ENCODE measurements around the gene ZNF492. TPM values are rescaled to one million over a fixed set of nuclear protein-coding genes. Genes with fewer than 3 reads are reported as not detected.

Gene ZNF492
- total and polyA plus RNA-seq, 2 donors (not counting 3 experiments of a cell fraction or from before 2014, with no cell fraction given), result not detected

DNA sequence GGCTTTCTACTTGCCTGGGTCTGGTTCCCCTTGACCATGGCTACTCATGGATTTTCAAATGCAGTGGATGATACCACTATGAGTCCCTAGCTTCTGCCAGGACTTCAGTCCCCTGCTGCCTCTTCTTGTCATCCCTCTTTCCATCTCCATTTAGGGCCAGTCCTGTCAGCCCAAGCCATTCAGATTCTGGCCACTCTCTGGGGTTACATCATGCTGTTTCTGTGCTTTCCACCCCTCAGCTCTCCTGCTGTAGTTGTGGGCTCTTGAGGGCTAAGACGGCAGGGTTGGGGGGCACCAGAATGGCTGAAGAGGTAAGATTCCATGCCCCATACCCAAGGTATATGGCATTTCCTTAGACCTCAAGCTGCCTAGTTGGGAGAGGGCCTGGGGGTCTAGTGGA is 13.2 kb upstream of the ZNF492 start:
- no peak for DNase-seq (ENCODE audit: low read depth, low spot score)
- ChIA-PET POLR2A (no interaction called here), CTCF (no interaction called here)
- no peaks in the 10 kb centered on the region for H3K79me2 ChIP-seq (ENCODE audit: control insufficient read depth, insufficient read depth, low read length)
- H3K4me2 ChIP-seq (ENCODE audit: insufficient read depth, low read length), result no peak overlapping the region
- H4K20me1 ChIP-seq (replicated peaks; ENCODE audit: control insufficient read depth, extremely low read depth, insufficient read depth, low read length), result no peaks in the 10 kb centered on the region
- H3K27ac ChIP-seq (ENCODE audit: insufficient read depth, low read depth, low read length), result no peak overlapping the region
- peaks cover 8% of the 10 kb centered on the region for H3K9me3 ChIP-seq (replicated peaks; ENCODE audit: control insufficient read depth, insufficient read depth, low read length)
- H3K9ac ChIP-seq (replicated peaks; ENCODE audit: extremely low read depth, insufficient read depth, low read length), result no peak overlapping the region
- BruUV-seq (replicated peaks), result no TSS peak
- dilution Hi-C loops (cut with MboI; ENCODE audit: extremely low pct_ligation_motif_present, low sequenced_read_pairs), result no loop called here
- H3K9me1 ChIP-seq (replicated peaks; ENCODE audit: control insufficient read depth, extremely low read depth, insufficient read depth, low read length), result no peaks in the 10 kb centered on the region
- no peak for FAIRE-seq
- H3K4me1 ChIP-seq (ENCODE audit: control insufficient read depth, extremely low read depth, insufficient read depth, low read length), result no peaks in the 10 kb centered on the region
- H3K27me3 ChIP-seq (ENCODE audit: control insufficient read depth in 2 of 2, insufficient read depth in 2 of 2, low read length in 2 of 2), result no peaks in the 10 kb centered on the region
- no peak overlapping the region for H2AFZ ChIP-seq (ENCODE audit: low read depth, low read length)
- no peak for TF ChIP-seq EZH2 (IDR thresholded peaks at IDR 0.05; ENCODE audit: borderline replicate concordance, low read depth, low read length, severe bottlenecking)
- TF ChIP-seq, protein P1, sequence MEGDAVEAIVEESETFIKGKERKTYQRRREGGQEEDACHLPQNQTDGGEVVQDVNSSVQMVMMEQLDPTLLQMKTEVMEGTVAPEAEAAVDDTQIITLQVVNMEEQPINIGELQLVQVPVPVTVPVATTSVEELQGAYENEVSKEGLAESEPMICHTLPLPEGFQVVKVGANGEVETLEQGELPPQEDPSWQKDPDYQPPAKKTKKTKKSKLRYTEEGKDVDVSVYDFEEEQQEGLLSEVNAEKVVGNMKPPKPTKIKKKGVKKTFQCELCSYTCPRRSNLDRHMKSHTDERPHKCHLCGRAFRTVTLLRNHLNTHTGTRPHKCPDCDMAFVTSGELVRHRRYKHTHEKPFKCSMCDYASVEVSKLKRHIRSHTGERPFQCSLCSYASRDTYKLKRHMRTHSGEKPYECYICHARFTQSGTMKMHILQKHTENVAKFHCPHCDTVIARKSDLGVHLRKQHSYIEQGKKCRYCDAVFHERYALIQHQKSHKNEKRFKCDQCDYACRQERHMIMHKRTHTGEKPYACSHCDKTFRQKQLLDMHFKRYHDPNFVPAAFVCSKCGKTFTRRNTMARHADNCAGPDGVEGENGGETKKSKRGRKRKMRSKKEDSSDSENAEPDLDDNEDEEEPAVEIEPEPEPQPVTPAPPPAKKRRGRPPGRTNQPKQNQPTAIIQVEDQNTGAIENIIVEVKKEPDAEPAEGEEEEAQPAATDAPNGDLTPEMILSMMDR (IDR thresholded peaks at IDR 0.05; ENCODE audit: extremely low read depth in 1 of 2, insufficient read depth in 1 of 2, low read depth in 1 of 2, low read length in 2 of 2), result no peak
- intact Hi-C loops (cut with micrococcal nuclease), result no loop called here
- H3K4me3 ChIP-seq (replicated peaks in 1 of 3; ENCODE audit: insufficient read depth in 1 of 3, low read depth in 1 of 3, low read length in 3 of 3), result no peak overlapping the region
- no peaks in the 10 kb centered on the region for H3K36me3 ChIP-seq (ENCODE audit: control insufficient read depth in 2 of 2, extremely low read depth in 1 of 2, insufficient read depth in 2 of 2, low read length in 2 of 2)

DNA sequence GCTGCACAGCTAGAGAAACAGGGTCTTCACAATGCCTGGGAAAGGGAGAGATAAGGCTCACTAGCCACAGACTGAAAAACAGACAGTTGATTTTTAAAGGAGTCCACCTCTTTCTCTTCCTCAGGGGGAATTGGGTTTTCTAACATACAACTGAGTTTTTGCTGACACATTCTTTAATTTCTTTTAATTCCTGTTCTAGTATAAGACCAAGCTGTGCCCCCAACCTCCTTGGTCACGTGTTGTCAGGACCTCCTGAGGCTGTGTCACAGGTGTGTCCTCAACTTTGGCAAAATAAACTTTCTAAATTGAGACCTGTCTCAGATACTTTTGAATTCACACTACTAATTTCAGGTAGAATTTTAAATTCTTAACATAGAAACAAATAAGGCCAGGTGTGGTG is 12.1 kb upstream of the ZNF492 start:
- Histone ChIP-seq H3K9ac (replicated peaks; ENCODE audit: extremely low read depth, insufficient read depth, low read length) (no peak overlapping the region), H3K27me3 (ENCODE audit: control insufficient read depth in 2 of 2, insufficient read depth in 2 of 2, low read length in 2 of 2) (no peaks in the 10 kb centered on the region), H3K4me1 (ENCODE audit: control insufficient read depth, extremely low read depth, insufficient read depth, low read length) (no peaks in the 10 kb centered on the region), H2AFZ (ENCODE audit: low read depth, low read length) (no peak overlapping the region), H3K79me2 (ENCODE audit: control insufficient read depth, insufficient read depth, low read length) (no peaks in the 10 kb centered on the region), H3K9me3 (replicated peaks; ENCODE audit: control insufficient read depth, insufficient read depth, low read length) (peaks cover 6% of the 10 kb centered on the region), H3K27ac (ENCODE audit: insufficient read depth, low read depth, low read length) (no peak overlapping the region), H3K4me3 (replicated peaks in 1 of 3; ENCODE audit: insufficient read depth in 1 of 3, low read depth in 1 of 3, low read length in 3 of 3) (no peak overlapping the region), H3K9me1 (replicated peaks; ENCODE audit: control insufficient read depth, extremely low read depth, insufficient read depth, low read length) (no peaks in the 10 kb centered on the region), H4K20me1 (replicated peaks; ENCODE audit: control insufficient read depth, extremely low read depth, insufficient read depth, low read length) (no peaks in the 10 kb centered on the region), H3K36me3 (ENCODE audit: control insufficient read depth in 2 of 2, extremely low read depth in 1 of 2, insufficient read depth in 2 of 2, low read length in 2 of 2) (no peaks in the 10 kb centered on the region), H3K4me2 (ENCODE audit: insufficient read depth, low read length) (no peak overlapping the region)
- no TSS peak for BruUV-seq (replicated peaks)
- dilution Hi-C loops (cut with MboI; ENCODE audit: extremely low pct_ligation_motif_present, low sequenced_read_pairs) (no loop called here), intact Hi-C loops (cut with micrococcal nuclease) (no loop called here)
- no peak for DNase-seq (ENCODE audit: low read depth, low spot score)
- TF ChIP-seq, protein P1 (IDR thresholded peaks at IDR 0.05; ENCODE audit: extremely low read depth in 1 of 2, insufficient read depth in 1 of 2, low read depth in 1 of 2, low read length in 2 of 2), result no peak
- TF ChIP-seq EZH2 (IDR thresholded peaks at IDR 0.05; ENCODE audit: borderline replicate concordance, low read depth, low read length, severe bottlenecking) (no peak), POLR2AphosphoS5 (IDR thresholded peaks at IDR 0.05; ENCODE audit: insufficient read depth, low read depth, low read length) (no peak), GATA2 (IDR thresholded peaks at IDR 0.05; ENCODE audit: insufficient read depth, insufficient read length, low read depth, low read length) (no peak), JUN (IDR thresholded peaks at IDR 0.05; ENCODE audit: borderline replicate concordance, insufficient read depth, insufficient read length, low read depth) (no peak), POLR2A (IDR thresholded peaks at IDR 0.05; ENCODE audit: low read depth, low read length) (no peak), MYC (IDR thresholded peaks at IDR 0.05; ENCODE audit: low read depth, low read length) (no peak), FOS (IDR thresholded peaks at IDR 0.05; ENCODE audit: borderline replicate concordance, insufficient read depth, low read length) (no peak)
- TF ChIP-seq, protein P2, sequence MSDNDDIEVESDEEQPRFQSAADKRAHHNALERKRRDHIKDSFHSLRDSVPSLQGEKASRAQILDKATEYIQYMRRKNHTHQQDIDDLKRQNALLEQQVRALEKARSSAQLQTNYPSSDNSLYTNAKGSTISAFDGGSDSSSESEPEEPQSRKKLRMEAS (IDR thresholded peaks at IDR 0.05; ENCODE audit: insufficient read depth, insufficient read length), result no peak
- POLR2A ChIA-PET, result no interaction called here
- CTCF ChIA-PET, result no interaction called here
- FAIRE-seq, result no peak
